Endothelial cell of umbilical vein (primary cell): Measurements from ENCODE around the gene LIPF. TPM values are rescaled to one million over a fixed set of nuclear protein-coding genes. Genes with fewer than 3 reads are reported as not detected.
A peak's percentile ranks its signal among the peaks of the same experiment; 100 is the strongest.

Experiments
- BruUV-seq: library from RNA; stranded (reverse); fragments of 400-500 nt; replicated peaks from 2 replicates; lab custom pipeline; 2021; lab: Mats Ljungman, UMichigan
- CTCF ChIA-PET: fragments of 300-600, 350-600 bp; sonication (Branson Sonifier 250); formaldehyde crosslinking; loops from one replicate; lab custom pipeline; 2021; ENCODE audit warnings: antibody characterized with exemption, inconsistent platforms; lab: Charles Lee
- POLR2A ChIA-PET: fragments of 300-600, 350-600 bp; sonication (Branson Sonifier 250); formaldehyde crosslinking; loops from one replicate; lab custom pipeline; 2021; ENCODE audit warnings: antibody characterized with exemption, inconsistent platforms; lab: Charles Lee
- DNase-seq: peaks from one replicate; pipeline ENCODE4 v3.0.0-alpha.2; 2011; ENCODE audit warnings: low read depth, low spot score
- FAIRE-seq: peaks from 2 replicates; lab custom pipeline; 2011; peaks lifted over from hg19 to GRCh38; lab: Jason Lieb, UNC
- H2AFZ ChIP-seq: 2 replicates; pipeline ENCODE4 v1.6.0; 2012; ENCODE audit warnings: low read depth, low read length, control low read depth, inconsistent platforms
- H3K27ac ChIP-seq: 2 replicates; pipeline ENCODE4 v1.5.1; 2011; ENCODE audit warnings: low read depth, mild to moderate bottlenecking, control low read depth, low read length, moderate library complexity; ENCODE audit not compliant: insufficient read depth
- H3K27me3 ChIP-seq, 2 experiments: 2 replicates each; pipeline versions ENCODE4 v1.6.0 to v1.6.1; 2011; ENCODE audit warnings: low read length in 2 of 2, mixed read lengths in 1 of 2; ENCODE audit not compliant: control insufficient read depth in 2 of 2, insufficient read depth in 2 of 2
- H3K36me3 ChIP-seq, 2 experiments: 2 replicates in 1 of 2; 3 replicates in 1 of 2; pipeline ENCODE4 v1.5.1; 2011; ENCODE audit warnings: low read length in 2 of 2, mild to moderate bottlenecking in 1 of 2, moderate library complexity in 1 of 2; ENCODE audit not compliant: control insufficient read depth in 2 of 2, insufficient read depth in 2 of 2; ENCODE audit errors: extremely low read depth in 1 of 2
- H3K4me1 ChIP-seq: 3 replicates; pipeline ENCODE4 v1.5.1; 2011; ENCODE audit warnings: mild to moderate bottlenecking, low read length; ENCODE audit not compliant: control insufficient read depth, insufficient read depth; ENCODE audit errors: extremely low read depth
- H3K4me2 ChIP-seq: 2 replicates; pipeline ENCODE4 v1.6.1; 2011; ENCODE audit warnings: low read length, control low read depth, mixed read lengths; ENCODE audit not compliant: insufficient read depth
- H3K4me3 ChIP-seq, 3 experiments: fragments of 200-600 bp in 1 of 3; sonication (generic), shearing (Covaris generic) in 1 of 3; replicated peaks in 1 of 3; 2 replicates each; pipeline ENCODE4 v1.5.1; 2011 to 2016; ENCODE audit warnings: control low read depth in 3 of 3, low read length in 3 of 3, mild to moderate bottlenecking in 2 of 3, inconsistent platforms in 1 of 3, low read depth in 1 of 3, moderate library complexity in 1 of 3; ENCODE audit not compliant: insufficient read depth in 1 of 3
- H3K79me2 ChIP-seq: 2 replicates; pipeline ENCODE4 v1.6.0; 2012; ENCODE audit warnings: low read length, inconsistent platforms; ENCODE audit not compliant: control insufficient read depth, insufficient read depth
- H3K9ac ChIP-seq: replicated peaks from 2 replicates; pipeline ENCODE3; 2011; ENCODE audit warnings: low read length, control low read depth; ENCODE audit not compliant: insufficient read depth; ENCODE audit errors: extremely low read depth
- H3K9me1 ChIP-seq: replicated peaks from 3 replicates; pipeline ENCODE4 v1.6.0; 2011; ENCODE audit warnings: mild to moderate bottlenecking, low read length; ENCODE audit not compliant: control insufficient read depth, insufficient read depth; ENCODE audit errors: extremely low read depth
- H3K9me3 ChIP-seq: replicated peaks from 2 replicates; pipeline ENCODE4 v1.5.1; 2012; ENCODE audit warnings: low read length, inconsistent platforms; ENCODE audit not compliant: control insufficient read depth, insufficient read depth
- H4K20me1 ChIP-seq: replicated peaks from 2 replicates; pipeline ENCODE3; 2011; ENCODE audit warnings: mild to moderate bottlenecking, low read length; ENCODE audit not compliant: control insufficient read depth, insufficient read depth; ENCODE audit errors: extremely low read depth
- EZH2 ChIP-seq: IDR thresholded peaks from 2 replicates; pipeline ENCODE4 v1.6.1; 2012; ENCODE audit warnings: borderline replicate concordance, low read depth, mild to moderate bottlenecking, moderate library complexity, low read length, inconsistent platforms; ENCODE audit not compliant: severe bottlenecking
- FOS ChIP-seq: IDR thresholded peaks from 2 replicates; pipeline ENCODE4 v1.6.1; 2011; ENCODE audit warnings: mild to moderate bottlenecking, low read length, moderate library complexity, borderline replicate concordance; ENCODE audit not compliant: insufficient read depth
- dilution Hi-C: fragments of 300-500 bp; cut with MboI; formaldehyde crosslinking; loops from one replicate; pipeline ENCODE4 v1.15.0; 2019; ENCODE audit warnings: low sequenced_read_pairs; ENCODE audit not compliant: extremely low pct_ligation_motif_present
- intact Hi-C: fragments of 100-400 bp; cut with micrococcal nuclease; formaldehyde crosslinking; loops from one replicate; pipeline ENCODE4 v1.10.0; 2022
- polyA plus RNA-seq, 4 experiments: library from polyadenylated mRNA; depleted of rRNA in 3 of 4; stranded (reverse) in 3 of 4; unstranded in 1 of 4; fragments of >200 nt; gene quantifications; 2 replicates each; pipeline versions ENCODE4 v1.2.1 to v1.2.3, GENCODE V29; 2011 to 2012; ENCODE audit warnings: missing spikeins in 1 of 4
- total RNA-seq: library from RNA; stranded (reverse); gene quantifications from 2 replicates; pipeline ENCODE4 v1.2.3, GENCODE V29; 2021
- TF ChIP-seq, protein P1 (sequence below): IDR thresholded peaks from 2 replicates; pipeline ENCODE4 v1.6.1; 2011; ENCODE audit not compliant: insufficient read depth, insufficient read length

The LIPF gene
- total and polyA plus RNA-seq, 2 donors (not counting 3 experiments of a cell fraction or from before 2014, with no cell fraction given) = not detected

DNA sequence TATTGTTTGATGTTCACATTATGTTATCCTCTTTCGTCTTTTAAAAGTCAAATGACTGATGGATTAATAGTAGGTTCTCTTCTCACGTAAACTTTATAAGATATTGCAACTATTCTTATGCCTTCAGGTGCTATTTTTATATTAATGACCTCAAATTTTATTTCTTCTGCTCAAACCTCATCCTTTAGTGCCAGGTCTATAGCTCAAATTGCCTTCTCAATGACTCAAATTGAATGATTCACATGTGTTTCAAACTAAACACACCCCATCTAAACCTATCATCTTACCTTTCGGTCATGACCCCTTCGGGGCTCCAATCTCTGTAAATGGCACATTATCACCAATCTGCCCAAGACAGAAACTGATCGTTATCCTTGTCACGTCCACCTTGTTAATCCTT is 22.0 kb upstream of the LIPF start:
- Histone ChIP-seq H3K4me2 (no peak overlapping the region), H2AFZ (no peak overlapping the region), H3K79me2 (no peaks in the 10 kb centered on the region), H3K36me3 (no peaks in the 10 kb centered on the region), H3K4me3 (no peak overlapping the region), H4K20me1 (no peaks in the 10 kb centered on the region), H3K27ac (no peak overlapping the region), H3K27me3 (no peaks in the 10 kb centered on the region), H3K9me1 (no peaks in the 10 kb centered on the region), H3K9me3 (no peaks in the 10 kb centered on the region), H3K4me1 (peaks cover 4% of the 10 kb centered on the region), H3K9ac (no peak overlapping the region)
- dilution Hi-C loops = no loop called here
- ChIA-PET POLR2A (no interaction called here), CTCF (no interaction called here)
- intact Hi-C loops = no loop called here
- no peak for TF ChIP-seq EZH2
- FAIRE-seq (no peak), DNase-seq (no peak)
- BruUV-seq = no TSS peak

DNA sequence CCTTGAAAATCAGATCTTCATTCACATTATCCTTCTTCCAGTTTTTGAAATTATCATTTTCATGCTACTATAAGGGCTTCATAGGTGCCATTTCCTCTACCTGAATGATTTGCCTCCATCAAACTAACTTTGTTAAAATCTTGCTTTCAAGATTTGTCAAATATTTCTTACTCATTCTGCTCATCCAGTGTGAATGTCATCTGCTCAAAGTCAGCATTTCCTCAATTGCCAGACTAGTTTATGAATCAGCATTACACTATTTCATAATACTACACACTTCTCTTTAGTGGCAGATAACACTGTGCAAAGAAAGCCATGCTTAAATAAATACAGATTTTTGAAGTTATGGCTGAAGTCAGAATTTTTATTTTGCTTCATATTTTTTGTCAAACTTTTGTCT is 21.3 kb upstream of the LIPF start:
- H2AFZ ChIP-seq = no peak overlapping the region
- H3K4me2 ChIP-seq = no peak overlapping the region
- DNase-seq = no peak
- intact Hi-C loops = no loop called here
- dilution Hi-C loops = no loop called here
- no peaks in the 10 kb centered on the region for H3K9me1 ChIP-seq
- peaks cover 4% of the 10 kb centered on the region for H3K4me1 ChIP-seq
- FAIRE-seq = peak; percentile 43
- no peak overlapping the region for H3K9ac ChIP-seq
- no peaks in the 10 kb centered on the region for H3K9me3 ChIP-seq
- no peaks in the 10 kb centered on the region for H3K27me3 ChIP-seq
- no TSS peak for BruUV-seq
- ChIA-PET POLR2A (no interaction called here), CTCF (no interaction called here)
- H3K79me2 ChIP-seq = no peaks in the 10 kb centered on the region
- peak; percentile 11 for TF ChIP-seq FOS
- TF ChIP-seq, protein P1, sequence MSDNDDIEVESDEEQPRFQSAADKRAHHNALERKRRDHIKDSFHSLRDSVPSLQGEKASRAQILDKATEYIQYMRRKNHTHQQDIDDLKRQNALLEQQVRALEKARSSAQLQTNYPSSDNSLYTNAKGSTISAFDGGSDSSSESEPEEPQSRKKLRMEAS = no peak
- H3K4me3 ChIP-seq = no peak overlapping the region
- no peaks in the 10 kb centered on the region for H4K20me1 ChIP-seq
- H3K36me3 ChIP-seq = no peaks in the 10 kb centered on the region
- no peak overlapping the region for H3K27ac ChIP-seq
